RPMI7951 (cell line): Measurements from ENCODE around the gene HIP1. TPM values are rescaled to one million over a fixed set of nuclear protein-coding genes. Genes with fewer than 3 reads are reported as not detected.
"Not testable (repeated sequence)": the region's sequence is repeated elsewhere in the genome, so short reads cannot be mapped to it uniquely, and the experiment has no call there.

Source experiments
- DNase-seq: peaks from one replicate; pipeline ENCODE4 v3.0.0-alpha.2; 2012; ENCODE audit warnings: low read depth
- total RNA-seq: library from RNA; depleted of rRNA; stranded (reverse); fragments of >200 nt; shearing (Covaris generic); gene quantifications from 2 replicates; pipeline ENCODE4 v1.2.3, GENCODE V29; 2014

Gene HIP1
- total RNA-seq, 1 experiment from 2014 or later = 22.9 TPM

DNA sequence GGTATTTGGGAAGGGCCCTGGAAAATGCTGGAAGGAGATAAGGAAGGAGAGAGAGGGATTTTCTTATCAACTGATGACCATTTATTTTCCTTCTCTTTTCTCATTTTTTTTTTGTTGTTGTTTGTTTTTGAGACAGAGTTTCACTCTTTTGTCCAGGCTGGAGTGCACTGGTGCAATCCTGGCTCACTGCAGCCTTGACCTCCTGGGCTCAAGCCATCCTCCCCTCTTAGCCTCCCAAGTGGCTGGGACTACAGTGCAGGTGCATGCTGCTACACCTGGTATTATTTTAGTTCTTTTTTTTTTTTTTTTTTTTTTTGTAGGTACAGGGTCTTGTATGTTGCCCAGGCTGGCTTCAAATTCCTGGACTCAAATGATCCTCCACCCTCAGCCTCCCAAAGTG lies 52.2 kb downstream of the HIP1 start:
- no peak for DNase-seq

DNA sequence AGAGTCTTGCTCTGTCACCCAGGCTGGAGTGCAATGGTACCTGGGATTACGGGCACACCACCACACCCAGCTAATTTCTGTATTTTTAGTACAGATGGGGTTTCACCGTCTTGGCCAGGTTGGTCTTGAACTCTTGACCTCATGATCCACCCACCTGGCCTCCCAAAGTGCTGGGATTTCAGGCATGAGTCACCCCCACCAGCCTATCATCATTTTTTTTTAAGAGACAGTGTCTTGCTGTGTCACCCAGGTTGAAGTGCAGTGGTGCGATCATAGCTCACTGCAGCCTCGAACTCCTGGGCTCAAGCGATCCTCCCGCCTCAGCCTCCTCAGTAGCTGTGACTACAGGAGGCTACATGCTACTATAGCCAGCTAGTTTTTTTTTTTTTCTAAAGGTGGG lies 56.7 kb downstream of the HIP1 start:
- not testable (repeated sequence) for DNase-seq

DNA sequence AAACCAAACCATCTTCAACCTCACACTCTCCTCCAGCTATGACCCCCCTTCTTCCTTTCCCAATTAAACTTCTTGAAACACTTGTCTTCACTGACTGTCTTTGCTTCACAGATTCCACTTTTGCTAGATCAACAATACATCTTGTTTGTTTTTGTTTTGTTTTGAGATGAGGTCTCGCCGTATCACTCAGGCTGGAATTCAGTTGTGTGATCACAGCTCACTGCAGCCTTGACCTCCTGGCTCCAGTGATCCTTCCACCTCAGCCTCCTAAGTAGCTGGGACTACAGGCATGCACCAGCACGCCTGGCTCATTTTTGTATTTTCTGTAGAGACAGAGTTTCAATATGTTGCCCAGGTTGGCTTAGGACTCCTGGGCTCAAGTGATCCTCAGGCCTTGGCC lies 59.7 kb downstream of the HIP1 start:
- no peak for DNase-seq

DNA sequence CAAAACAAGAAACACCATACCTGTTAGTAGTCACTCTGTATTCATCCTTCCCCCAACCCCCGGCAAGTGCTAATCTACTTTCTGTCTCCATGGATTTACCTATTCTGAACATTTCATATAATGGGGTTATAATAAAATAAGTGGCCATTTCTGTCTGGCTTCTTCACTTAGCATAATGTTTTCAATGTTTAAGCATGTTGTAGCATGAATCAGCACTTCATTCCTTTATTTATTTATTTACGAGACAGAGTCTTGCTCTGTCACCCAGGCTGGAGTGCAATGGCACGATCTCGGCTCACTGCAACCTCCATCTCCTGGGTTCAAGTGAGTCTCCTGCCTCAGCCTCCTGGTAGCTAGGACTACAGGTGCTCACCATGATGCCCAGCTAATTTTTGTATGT lies 69.2 kb downstream of the HIP1 start:
- DNase-seq = no peak

DNA sequence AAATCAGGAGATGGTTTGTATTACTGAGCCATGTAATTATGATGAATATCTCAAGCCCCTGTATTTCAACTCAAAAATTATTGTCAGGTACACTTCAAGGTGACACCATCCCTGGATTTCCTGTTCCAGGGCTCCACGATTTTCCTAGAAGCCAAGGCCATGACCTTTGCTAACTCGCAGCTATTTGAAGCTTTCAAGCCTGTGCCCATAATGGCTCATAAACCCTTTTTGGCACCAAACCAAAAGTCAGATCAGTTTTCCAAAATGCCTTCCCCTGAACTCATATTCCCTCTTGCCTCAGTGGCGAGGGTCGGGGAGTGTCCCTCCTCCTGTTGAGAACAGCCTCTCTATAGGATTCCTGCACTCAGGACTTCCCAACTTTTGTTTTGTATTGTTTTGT lies 70.8 kb downstream of the HIP1 start:
- no peak for DNase-seq

DNA sequence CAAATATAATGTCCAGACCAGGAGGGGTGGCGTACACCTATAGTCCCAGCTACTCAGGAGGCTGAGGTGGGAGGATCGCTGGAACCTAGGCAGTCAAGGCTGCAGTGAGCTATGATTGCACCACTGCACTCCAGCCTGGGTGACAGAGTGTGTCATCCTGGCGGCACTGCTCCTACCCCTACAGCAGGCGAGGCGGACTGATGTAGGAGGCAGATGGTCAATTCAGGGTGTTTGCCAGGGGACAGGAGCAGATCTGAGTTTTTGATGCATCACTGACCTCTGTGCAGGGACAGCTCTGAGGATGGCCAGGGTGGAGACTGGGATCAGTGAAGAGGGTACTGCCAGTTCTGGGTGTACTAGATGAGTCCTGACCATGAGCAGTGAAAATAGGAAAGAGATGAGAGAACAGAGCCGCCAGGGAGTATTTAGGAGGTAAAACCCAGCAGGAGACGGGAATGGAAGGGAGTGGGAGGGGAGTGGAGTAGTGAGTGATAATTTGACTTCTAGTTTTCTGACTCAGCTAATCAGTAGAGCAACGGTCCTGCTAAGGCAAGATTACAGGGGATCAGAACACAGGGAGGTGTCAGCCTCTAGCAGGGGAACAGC lies 75.3 kb downstream of the HIP1 start:
- no peak for DNase-seq

DNA sequence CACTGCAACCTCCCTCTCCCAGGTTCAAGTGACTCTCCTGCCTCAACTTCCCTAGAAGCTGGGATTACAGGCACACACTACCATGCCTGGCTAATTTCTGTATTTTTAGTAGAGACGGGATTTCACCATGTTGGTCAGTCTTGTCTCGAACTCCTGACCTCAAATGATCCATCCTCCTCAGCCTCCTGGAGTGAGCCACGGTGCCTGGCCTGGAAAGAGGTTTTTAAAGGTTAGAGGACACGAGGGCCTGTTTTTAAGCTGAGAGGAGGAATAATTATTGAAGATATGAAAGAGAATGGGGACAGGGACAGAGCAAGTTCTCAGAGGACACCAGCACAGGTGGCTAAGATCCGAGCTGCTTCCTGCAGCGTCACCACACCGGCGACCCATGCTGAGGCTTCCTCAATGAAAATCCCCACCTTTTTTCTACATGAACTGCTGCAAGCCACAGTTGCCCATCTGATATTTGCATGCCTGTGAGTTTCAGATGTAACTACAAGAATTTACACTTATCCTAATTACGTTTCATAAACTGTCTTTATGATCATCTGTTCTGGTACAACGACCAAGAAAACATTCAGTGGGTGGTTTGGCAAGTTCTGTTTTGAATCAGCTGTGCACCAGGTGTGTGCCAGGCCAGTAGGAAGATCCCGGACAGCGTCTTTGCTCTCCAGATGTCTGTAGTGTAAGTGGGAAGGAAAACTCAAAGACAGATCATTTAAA lies 76.0 kb downstream of the HIP1 start:
- DNase-seq = no peak

DNA sequence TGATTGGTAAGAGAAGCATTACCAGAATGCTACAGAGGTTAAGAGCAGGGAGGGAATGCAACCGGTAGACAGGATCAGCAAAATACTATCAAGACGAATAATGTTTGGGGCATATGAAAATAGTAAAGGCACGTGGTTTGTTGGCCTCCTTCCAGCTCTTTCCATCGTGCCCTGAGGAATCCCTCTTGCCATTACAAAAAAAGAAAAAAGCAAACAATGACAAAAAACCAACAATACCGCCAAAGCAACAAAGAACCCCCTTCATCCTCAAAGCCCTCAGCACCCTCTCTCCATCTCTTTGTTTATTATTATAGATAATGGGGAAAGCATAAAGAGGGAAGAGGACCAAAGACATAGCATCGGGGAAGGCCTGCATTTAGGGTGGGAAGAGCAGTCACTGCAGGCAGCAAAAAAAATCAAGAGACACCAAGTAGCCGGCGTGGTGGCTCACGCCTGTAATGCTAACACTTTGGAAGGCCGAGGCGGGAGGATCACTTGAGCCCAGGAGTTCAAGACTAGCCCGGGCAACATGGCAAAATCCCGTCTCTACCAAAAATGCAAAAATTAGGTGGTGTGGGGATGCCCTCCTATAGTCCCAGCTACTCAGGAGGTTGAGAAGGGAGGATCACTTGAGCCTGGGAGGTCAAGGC lies 78.0 kb downstream of the HIP1 start:
- no peak for DNase-seq

DNA sequence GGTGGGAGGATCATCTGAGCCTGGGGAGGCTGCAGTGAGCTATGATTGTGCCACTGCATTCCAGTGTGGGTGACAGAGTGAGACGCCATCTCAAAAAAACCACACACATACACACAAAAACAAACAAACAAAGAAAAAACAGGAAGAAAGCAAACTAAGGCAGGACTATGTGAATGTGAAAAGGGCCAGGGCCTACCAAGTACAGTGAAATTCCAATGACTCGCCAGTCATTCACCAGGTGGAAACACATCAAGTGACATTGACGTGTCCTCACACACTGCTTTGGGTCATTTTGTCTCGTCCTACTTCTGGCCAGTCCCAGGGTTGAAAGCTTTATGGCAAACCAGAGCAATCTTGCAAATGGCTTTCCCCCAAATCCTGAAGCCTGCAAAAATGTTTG lies 79.9 kb downstream of the HIP1 start:
- DNase-seq = no peak

DNA sequence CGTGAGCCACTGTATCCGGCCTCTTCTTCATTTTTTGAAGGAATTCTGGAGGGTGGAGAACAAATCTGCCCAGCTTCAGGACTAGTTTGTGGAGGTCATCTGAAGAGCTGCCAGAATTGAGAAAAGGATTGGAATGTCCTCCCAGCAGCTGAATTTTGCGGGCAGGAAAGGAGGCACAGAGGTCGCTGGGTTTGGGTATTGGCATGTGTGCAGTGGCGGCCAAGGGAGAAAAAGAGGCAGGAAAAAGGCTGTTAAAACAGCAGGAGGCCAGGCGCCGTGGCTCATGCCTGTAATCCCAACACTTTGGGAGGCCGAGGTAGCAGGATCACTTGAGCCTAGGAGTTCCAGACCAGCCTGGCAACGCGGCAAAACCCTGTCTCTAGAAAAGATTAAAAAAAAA lies 80.4 kb downstream of the HIP1 start:
- no peak for DNase-seq

DNA sequence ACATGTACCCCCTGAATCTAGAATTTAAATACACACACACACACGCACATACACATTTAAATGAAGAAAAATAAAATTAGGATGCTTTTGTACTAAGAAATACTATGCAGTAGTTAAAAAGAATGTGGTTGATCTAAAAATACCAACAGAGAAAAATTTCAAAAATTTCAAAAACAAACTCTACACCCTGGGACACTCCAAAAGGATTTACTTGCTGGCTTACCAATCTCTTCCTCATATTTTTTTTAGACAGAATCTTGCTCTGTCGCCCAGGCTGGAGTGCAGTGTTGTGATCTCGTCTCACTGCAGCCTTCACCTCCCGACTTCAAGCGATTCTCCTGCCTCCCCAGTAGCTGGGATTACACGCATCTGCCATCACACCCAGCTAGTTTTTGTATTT lies 80.9 kb downstream of the HIP1 start:
- no peak for DNase-seq

DNA sequence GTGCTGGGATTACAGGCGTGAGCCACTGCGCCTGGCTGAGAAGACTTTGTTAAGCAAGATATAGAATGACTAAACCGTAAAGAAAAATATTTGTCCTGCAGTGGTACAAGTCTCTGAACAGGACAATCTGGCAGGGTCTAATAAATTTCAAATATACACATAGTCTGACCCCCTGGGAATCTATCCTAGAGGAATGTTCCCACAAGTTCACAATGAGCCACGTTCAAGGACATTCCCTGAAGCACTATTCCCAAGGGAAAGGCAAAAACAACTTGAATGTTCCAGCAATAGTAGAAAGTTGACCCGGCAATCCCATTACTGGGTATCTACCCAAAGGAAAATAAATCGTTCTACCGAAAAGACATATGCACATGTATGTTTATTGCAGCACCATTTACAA lies 82.0 kb downstream of the HIP1 start:
- DNase-seq = no peak

DNA sequence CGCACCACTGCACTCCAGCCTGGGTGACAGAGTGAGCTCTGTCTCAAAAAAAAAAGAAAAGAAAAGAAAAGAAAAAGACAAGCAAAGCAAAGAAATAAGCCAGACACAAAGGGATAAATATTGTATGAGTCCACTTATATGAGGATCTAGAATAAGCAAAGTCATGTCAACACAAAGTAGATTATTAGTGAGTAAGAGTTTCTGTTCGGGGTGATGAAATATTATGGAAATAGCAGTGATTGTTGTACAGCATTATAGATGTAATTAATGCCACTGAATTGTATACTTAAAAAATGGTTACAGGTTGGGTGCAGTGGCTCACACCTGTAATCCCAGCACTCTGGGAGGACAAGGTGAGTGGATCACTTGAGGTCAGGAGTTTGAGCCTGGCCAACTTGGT lies 83.2 kb downstream of the HIP1 start:
- DNase-seq = no peak

DNA sequence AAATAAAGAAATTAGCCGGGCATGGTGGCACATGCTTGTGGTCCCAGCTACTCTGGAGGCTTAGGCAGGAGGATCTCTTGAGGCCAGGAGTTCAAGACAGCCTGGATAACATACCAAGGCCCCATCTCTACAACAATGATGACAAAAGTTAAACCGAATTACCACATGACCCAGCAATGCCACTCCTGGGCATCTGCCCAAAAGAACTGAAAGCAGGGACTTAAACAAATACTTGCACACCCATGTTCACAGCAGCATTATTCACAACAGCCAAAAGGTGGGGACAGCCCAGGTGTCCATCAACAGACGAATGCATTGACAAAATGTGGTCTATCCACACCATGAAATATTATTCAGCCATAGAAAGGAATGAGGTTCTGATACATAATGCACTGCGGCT lies 83.9 kb downstream of the HIP1 start:
- DNase-seq = no peak

DNA sequence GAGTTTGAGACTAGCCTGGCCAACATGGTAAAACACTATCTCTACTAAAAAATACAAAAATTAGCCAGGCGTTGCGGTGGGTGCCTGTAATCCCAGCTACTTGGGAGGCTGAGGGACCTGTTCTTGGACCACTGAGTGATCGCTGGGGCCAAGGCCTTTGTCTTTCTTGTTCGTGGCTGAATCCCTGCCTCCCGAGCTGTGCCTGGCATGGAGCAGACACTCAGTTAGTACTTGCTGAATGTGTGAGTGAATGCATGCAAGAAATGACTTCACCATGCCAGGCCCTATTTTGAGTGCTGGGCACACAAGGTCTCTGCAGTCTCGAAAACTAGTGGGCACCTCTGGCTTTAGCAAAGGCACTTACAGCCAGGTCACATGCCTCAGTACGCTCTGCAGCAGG lies 85.1 kb downstream of the HIP1 start:
- DNase-seq = no peak

DNA sequence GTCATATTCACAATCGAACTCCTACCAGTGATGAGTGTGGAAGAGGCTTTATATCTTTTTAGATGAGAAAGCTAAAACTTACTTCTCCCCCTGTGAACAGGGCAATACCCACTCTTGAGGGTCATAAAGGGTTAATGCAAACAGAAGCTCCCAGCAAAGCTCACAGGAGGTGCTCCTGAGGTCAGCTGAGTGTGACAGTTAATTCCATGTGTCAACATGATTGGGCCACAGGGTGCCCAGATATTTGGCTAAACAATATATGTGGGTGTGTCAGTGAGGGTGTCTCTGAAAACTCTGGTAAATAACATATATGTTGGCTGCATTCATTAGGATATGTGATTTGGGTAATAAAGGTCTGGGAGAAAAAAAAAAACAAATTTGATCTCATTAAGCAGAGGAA lies 86.0 kb downstream of the HIP1 start:
- DNase-seq = no peak

DNA sequence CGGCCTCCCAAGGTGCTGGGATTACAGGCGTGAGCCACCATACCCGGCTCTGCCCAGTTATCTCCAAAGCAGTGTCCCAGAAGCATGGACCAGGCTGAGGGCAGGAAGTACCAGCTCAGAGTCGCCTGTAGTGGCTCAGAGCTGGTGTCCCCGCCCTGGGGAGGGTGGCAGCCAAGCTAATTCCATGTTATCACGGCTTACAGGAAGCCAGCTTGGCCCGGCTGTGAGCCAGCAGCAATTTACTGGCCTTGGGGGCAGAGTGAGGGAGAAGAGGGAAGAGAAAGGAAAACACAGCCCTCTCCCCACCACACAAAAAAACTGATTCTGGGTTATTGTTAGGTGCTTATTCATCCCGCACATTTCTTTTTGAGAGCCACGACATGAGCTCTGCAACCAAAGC lies 88.1 kb downstream of the HIP1 start:
- peak; percentile 35 for DNase-seq

DNA sequence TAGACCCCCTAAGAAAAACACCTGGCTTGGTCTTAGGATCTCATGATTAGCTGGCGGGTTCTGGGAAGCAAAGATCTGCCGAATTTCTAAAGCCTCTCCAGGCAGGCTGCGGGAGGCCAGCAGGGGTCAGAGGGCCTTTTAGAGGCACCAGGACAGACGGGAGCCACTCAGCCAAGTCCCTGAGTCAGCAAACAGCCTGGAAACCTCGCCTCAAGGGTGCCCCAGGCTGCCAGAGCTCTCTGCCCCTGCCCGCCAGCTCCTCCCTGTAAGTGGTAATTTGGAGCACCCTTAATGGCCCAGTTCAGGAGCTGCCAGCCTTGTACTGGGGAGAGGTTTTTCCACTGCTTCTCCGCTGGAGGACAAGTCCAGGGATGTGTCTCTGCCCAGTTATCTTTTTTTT lies 88.7 kb downstream of the HIP1 start:
- peak; percentile 15 for DNase-seq

DNA sequence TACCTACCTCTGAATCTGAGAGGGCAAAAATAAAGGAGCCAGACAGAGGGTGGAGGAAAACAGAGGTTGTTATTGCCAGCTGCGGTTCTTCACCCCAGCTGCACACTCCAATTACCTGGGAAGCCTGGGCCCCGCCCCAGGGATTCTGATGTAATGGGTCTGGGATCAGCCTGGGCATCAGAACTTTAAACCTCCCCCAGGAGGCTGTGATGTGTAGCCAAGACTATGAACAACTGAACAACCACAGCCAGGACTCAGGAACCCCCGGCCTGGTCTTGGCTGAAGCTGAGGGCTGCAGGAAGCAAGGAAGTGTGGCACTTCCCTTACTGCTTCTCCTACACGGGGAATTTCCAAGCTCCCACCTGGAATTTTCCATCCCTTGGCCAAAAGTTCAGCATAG lies 89.3 kb downstream of the HIP1 start:
- no peak for DNase-seq

DNA sequence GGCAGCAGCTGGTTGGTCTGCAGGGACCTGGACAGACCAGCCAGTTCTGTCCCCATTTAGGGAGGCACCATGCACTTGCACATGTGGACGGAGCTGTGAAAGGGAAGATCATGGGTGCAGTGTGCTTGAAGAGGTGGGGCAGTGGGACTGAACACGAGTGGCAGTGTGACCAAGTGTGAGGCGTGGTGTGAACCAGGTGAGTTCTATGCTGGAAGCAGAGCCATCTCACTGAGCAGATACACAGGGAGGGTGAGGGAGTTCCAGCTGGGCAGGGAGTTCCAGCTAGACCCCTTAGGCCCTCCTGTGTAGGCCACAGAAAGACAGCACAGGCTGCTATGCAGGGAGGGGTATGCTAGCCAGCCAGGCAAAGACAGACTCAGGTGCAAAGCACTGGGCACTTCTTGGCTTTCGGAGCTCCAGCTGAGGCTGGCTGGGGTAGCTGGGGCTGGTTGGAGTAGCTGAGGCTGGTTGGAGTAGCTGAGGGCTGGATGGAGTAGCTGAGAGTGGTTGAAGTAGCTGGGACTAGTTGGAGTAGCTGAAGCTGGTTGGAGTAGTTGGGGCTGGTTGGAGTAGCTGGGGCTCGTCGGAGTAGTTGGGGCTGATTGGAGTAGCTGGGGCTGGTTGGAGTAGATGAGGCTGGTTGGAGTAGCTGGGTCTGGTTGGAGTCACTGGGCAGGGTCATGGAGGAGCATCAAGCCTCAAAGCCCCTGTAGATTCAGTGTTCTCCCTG lies 90.9 kb downstream of the HIP1 start:
- DNase-seq = no peak

DNA sequence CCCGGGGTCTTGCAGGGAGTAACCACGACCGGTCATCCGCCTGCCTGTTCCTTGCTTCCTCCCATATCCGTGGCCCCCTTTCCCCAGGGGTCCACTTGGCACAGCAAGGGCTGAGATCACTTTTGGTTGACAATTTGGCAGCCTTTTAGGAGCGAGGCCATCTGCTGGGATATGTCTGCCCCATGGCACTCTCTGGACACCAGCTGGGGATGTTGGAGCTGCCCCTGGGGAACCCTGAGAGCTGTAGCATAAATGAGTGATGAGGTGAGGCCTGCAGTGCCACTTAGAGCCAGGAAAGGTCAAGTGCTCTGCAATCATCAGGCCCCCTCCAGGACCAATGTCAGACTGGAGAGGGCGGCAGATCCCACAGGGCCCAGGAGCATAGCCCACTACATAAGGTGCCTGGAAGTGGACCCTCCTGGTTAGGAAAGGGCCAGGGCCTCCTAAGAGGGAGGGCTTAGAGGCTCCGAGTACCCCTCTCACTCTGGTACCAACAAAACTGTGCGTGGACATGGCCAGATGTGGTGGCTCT lies 92.1 kb downstream of the HIP1 start:
- no peak for DNase-seq

DNA sequence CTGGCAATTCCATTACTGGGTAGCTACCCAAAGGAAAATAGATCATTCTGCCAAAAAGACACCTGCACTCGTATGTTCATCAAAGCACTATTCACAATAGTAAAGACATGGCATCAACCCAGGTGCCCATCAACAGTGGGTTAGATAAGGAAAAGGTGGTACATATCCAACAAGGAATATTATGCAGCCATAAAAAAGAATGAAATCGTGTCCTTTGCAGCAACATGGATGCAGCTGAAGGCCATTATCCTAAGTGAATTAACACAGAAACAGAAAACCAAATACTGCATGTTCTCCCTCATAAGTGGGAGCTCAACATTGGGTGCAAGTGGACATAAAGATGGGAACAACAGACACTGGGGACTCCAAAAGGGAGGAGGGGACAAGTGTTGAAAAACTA lies 93.2 kb downstream of the HIP1 start:
- no peak for DNase-seq

DNA sequence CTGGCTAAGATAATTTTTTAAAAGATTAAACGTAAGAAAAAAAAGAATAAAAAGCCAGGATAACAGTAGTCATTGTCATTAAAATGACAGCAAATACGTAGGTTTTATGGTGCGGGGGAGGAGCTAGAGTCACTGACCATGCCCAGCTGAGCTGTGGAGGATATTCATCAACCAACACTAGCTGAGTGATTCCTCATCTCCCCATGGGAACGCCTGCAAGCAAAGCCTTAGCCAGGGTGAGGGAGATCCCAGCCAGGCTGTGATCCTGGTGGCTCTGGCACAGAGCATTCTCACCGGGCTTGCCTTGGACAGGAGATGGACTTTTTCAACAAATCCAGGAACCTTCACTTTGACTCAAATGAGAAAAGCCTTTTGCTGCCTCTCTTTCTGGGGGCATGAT lies 94.2 kb downstream of the HIP1 start:
- DNase-seq = no peak
